Measurements from ENCODE around the gene IGFBP2.
"Not testable (repeated sequence)": the region's sequence is repeated elsewhere in the genome, so short reads cannot be mapped to it uniquely, and the experiment has no call there.

The IGFBP2 gene, protein sequence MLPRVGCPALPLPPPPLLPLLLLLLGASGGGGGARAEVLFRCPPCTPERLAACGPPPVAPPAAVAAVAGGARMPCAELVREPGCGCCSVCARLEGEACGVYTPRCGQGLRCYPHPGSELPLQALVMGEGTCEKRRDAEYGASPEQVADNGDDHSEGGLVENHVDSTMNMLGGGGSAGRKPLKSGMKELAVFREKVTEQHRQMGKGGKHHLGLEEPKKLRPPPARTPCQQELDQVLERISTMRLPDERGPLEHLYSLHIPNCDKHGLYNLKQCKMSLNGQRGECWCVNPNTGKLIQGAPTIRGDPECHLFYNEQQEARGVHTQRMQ
- 0 to 1.9 (median 0) reads per million in 9 experiments for total RNA-seq

DNA sequence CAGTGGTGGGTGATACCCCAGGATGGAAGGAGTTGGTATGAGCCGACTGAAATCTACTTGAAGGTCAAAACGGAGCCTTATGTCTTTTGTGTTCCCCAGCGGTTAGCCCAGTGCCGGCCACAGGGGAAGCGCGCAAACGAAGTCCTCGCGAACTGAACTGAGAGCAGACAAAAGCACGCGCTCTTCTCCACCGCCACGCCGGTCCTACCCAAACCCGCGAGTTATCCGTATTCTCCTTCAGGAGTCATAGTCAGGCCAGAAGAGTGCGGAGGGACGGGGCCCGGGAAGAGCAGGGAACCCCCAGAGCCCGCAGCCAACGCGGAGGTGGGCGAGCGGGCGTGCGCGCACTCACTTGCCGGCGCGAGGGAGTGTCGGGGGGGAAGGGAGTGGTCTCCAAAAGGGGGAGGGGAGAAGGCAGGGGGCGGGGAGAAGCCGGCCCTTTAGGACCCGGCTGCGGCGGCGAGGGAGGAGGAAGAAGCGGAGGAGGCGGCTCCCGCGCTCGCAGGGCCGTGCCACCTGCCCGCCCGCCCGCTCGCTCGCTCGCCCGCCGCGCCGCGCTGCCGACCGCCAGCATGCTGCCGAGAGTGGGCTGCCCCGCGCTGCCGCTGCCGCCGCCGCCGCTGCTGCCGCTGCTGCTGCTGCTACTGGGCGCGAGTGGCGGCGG is at the start of gene IGFBP2:
TSS of gene IGFBP2 (plus strand) at position 469 of the 664 bp plus-strand sequence. CDS start at position 573, 104 bp downstream.
- peaks cover 56 to 86% of the 10 kb centered on the region in 2 donors for H3K27me3 Mint-ChIP-seq
- ATAC-seq (replicated peaks) (peak; percentile 32), DNase-seq (no peak)
- no peaks in the 10 kb centered on the region for H3K36me3 Mint-ChIP-seq (ENCODE audit: insufficient read depth)
- no peak within 1 kb of the TSS for H3K27ac Mint-ChIP-seq
- H3K4me1 Mint-ChIP-seq (ENCODE audit: low read depth in 2 of 2) = peaks cover 15 to 18% of the 10 kb centered on the region in 2 donors
- H3K4me3 Mint-ChIP-seq = peak within 1 kb of the TSS; percentile 78 to 80
- H3K9me3 Mint-ChIP-seq = no peaks in the 10 kb centered on the region

DNA sequence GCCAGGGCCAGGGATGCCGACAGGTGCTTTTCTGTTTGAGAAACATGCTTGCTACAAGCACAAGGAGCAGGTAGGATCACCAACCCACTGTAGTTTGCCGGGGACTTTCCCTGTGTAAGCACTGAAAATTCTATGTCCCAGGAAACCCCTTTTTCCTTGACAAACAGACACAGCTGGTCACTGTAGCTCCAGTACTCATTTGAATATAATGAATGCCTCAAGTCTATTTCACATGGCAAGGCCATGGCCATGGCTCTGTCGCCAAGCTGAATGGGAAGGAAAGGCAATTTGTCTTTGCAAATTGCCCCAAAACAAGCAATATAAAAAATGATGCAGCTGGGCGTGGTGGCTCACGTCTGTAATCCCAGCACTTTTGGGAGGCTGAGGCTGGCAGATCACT is 49.6 kb upstream of the IGFBP2 start:
- H3K27me3 Mint-ChIP-seq = peaks cover 40 to 45% of the 10 kb centered on the region in 2 donors
- no peaks in the 10 kb centered on the region for H3K36me3 Mint-ChIP-seq (ENCODE audit: insufficient read depth)
- no peak overlapping the region for H3K27ac Mint-ChIP-seq
- H3K4me3 Mint-ChIP-seq = no peak overlapping the region
- DNase-seq = no peak
- ATAC-seq (replicated peaks) = no peak
- no peaks in the 10 kb centered on the region for H3K9me3 Mint-ChIP-seq
- H3K4me1 Mint-ChIP-seq (ENCODE audit: low read depth in 2 of 2) = no peaks in the 10 kb centered on the region

DNA sequence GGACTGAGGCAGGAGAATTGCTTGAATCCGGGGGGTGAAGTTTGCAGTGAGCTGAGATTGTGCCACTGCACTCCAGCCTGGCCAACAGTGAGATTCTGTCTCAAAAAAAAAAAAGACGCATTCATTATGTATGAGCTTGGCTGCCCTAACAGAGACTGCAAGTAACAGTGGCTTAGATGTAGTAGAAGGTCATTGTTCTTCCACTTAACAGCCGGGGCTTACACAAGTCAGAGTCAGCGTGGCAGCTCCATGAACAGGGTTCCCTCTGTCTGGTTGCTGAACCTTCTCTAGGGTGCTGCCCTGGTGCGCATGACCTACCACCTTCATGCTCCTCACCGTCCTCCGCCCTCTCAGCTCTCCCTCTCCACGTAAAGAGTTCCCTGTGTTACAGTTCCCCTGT is 49.1 kb upstream of the IGFBP2 start:
- no peak for ATAC-seq (replicated peaks)
- Mint-ChIP-seq H3K4me1 (ENCODE audit: low read depth in 2 of 2) (no peaks in the 10 kb centered on the region), H3K27me3 (peaks cover 45 to 46% of the 10 kb centered on the region in 2 donors), H3K36me3 (ENCODE audit: insufficient read depth) (no peaks in the 10 kb centered on the region), H3K9me3 (no peaks in the 10 kb centered on the region), H3K27ac (no peak overlapping the region), H3K4me3 (no peak overlapping the region)
- no peak for DNase-seq

DNA sequence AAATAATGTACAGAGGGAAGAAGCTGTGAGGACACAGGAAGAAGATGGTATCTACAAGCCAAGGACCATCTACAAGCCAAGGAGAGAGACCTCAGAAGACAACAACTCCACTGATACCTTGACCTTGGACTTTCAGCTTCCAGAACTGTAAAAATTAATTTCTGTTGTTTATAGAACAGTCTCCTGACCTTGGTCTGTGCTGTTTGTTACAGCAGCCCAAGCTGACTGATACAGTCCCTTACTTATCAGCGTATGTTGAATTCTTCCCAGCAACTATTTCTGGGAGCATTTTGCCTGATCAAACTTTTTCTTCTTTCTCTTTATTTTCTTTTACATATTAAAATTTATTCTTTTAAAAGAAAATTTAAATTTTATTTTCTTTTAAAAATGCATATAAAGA is 47.8 kb upstream of the IGFBP2 start:
- DNase-seq = no peak
- no peak overlapping the region for H3K27ac Mint-ChIP-seq
- no peaks in the 10 kb centered on the region for H3K36me3 Mint-ChIP-seq (ENCODE audit: insufficient read depth)
- H3K4me1 Mint-ChIP-seq (ENCODE audit: low read depth in 2 of 2) = no peaks in the 10 kb centered on the region
- no peak for ATAC-seq (replicated peaks)
- no peaks in the 10 kb centered on the region for H3K9me3 Mint-ChIP-seq
- peaks cover 50 to 55% of the 10 kb centered on the region in 2 donors for H3K27me3 Mint-ChIP-seq
- no peak overlapping the region for H3K4me3 Mint-ChIP-seq

DNA sequence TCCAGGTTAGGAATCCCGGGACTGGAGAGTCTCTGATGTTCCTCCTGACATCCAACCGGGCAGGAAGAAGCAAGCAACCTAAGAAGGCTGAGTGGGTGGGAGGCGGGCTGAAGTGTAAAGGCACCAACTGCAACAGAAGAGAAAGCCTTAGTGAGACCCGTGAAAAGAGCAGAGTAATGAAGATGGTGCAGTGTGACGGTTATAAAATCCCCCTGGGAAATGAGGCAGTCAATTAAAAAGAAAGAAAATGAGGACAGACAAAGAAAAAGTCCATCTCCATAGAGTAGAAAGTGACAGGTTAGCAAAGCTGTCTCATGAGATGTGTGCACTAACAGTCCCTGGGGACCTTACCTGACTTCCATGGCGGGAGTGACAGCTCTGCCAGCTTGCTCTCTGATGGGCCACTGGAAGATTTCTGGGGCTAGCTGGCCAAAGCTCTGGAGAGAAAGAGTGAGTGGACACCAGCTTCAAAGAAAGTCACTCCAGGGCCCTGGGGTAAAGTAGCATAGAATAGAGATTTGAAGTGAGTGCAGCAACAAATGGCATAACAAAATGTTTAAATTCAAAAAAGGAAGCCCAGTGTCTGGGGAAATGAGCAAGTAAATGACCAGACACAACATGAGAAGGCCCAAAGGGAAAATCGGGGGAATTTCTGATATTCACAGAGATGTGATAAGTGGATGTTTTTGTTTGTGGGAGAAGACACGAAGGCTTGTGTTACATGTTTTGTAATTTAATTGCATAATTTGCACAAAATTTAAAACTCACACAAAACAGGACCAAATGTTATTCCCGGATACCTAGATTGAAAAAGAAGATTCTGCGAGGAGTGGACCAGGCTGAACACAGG is 44.1 kb upstream of the IGFBP2 start:
- Mint-ChIP-seq H3K27ac (no peak overlapping the region), H3K36me3 (ENCODE audit: insufficient read depth) (no peaks in the 10 kb centered on the region)

DNA sequence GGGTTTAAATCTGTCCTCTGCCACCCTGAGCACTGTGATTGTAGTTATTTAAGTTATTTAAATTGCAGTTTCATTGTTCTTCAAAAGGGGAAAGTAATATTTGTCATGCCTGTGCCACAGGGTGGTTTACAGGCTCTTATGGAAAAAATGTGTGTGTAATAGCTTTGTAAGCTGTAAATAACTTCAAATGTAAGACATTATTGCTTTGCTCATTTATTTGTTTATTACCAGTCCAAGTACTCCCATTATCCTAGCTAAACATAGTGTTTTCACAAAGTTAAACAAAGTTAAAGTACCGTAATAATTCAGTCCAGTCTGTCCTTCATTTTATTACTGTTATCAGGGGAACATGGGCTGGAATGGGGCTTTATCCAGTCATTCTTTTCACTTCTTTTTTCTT is 43.4 kb upstream of the IGFBP2 start:
- no peak for ATAC-seq (replicated peaks)
- Mint-ChIP-seq H3K27ac (no peak overlapping the region), H3K9me3 (no peaks in the 10 kb centered on the region), H3K4me3 (no peak overlapping the region), H3K27me3 (peaks cover 22 to 33% of the 10 kb centered on the region in 2 donors), H3K36me3 (ENCODE audit: insufficient read depth) (no peaks in the 10 kb centered on the region), H3K4me1 (ENCODE audit: low read depth in 2 of 2) (no peaks in the 10 kb centered on the region)
- DNase-seq = no peak

More for the DNA sequence above, 44.1 kb upstream of the IGFBP2 start:
- peaks cover 29 to 40% of the 10 kb centered on the region in 2 donors for H3K27me3 Mint-ChIP-seq
- DNase-seq (no peak), ATAC-seq (replicated peaks) (no peak)
- H3K9me3 Mint-ChIP-seq = no peaks in the 10 kb centered on the region
- no peaks in the 10 kb centered on the region for H3K4me1 Mint-ChIP-seq (ENCODE audit: low read depth in 2 of 2)
- no peak overlapping the region for H3K4me3 Mint-ChIP-seq

DNA sequence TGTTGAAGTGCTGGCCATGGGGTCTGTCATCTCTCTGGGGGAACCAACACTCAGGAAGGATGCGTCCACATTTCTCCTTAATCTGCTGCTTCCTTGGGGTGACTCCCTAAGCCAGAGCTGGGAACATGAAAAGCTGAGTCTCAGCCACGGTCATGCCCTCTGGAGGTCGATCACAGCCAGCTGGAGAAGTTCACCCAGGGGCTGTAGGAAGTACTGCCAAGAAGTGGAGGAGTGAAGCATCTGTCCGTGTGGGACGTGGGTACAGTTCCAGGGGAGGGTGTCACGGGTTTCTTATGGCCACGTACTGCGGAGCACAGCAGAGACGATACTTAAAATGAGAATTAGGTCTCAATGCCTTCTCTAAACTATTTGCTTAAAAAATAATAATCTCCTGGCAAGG is 42.4 kb upstream of the IGFBP2 start:
- peaks cover 20 to 33% of the 10 kb centered on the region in 2 donors for H3K27me3 Mint-ChIP-seq
- ATAC-seq (replicated peaks) = no peak
- H3K27ac Mint-ChIP-seq = no peak overlapping the region
- DNase-seq = no peak
- no peaks in the 10 kb centered on the region for H3K4me1 Mint-ChIP-seq (ENCODE audit: low read depth in 2 of 2)
- no peaks in the 10 kb centered on the region for H3K9me3 Mint-ChIP-seq
- no peaks in the 10 kb centered on the region for H3K36me3 Mint-ChIP-seq (ENCODE audit: insufficient read depth)
- H3K4me3 Mint-ChIP-seq = no peak overlapping the region

DNA sequence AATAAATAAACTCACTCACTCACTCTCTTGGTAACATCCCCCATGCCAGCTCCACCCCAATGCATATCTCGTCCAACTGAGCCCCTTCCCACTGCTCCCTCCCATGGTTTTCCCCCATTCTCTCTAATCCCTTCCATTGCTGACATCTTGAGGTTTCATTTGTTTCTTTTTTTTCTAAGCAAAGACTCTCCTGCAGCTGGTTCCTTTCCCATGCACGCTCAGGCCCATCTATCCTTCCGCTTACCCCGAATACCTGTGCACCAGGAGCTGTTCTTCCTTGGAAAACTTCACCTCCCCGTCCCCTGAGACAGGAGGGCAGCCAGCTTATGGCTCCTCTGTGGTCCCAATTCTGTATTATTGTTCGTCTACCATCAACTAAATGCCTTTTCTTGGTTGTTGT is 41.7 kb upstream of the IGFBP2 start:
- no peaks in the 10 kb centered on the region for H3K4me1 Mint-ChIP-seq (ENCODE audit: low read depth in 2 of 2)
- no peaks in the 10 kb centered on the region for H3K36me3 Mint-ChIP-seq (ENCODE audit: insufficient read depth)
- no peak overlapping the region for H3K4me3 Mint-ChIP-seq
- H3K27me3 Mint-ChIP-seq = peaks cover 27 to 28% of the 10 kb centered on the region in 2 donors
- H3K27ac Mint-ChIP-seq = no peak overlapping the region
- ATAC-seq (replicated peaks) (no peak), DNase-seq (no peak)
- no peaks in the 10 kb centered on the region for H3K9me3 Mint-ChIP-seq

DNA sequence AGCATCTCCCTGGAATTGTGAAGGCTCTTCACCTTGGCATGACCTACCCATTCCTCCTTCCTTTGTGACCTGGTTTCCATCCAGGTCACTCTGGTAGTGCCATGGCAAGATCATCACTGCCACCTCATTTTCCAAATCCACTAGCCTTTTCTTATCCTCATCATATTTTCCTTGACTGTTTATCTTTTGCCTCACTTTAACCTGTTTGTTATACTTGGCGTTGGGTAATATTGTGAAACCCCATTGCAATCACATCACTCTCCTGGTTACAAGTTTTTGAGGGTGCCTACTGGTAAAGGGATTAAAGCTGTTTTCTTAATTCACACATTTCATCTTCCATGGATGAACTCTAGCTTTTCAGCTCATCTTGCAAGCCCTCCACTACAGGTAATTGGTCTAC is 39.1 kb upstream of the IGFBP2 start:
- no peak for DNase-seq
- Mint-ChIP-seq H3K4me1 (ENCODE audit: low read depth in 2 of 2) (no peaks in the 10 kb centered on the region), H3K27me3 (peaks cover 21 to 24% of the 10 kb centered on the region in 2 donors), H3K4me3 (no peak overlapping the region), H3K9me3 (no peaks in the 10 kb centered on the region), H3K36me3 (ENCODE audit: insufficient read depth) (no peaks in the 10 kb centered on the region), H3K27ac (no peak overlapping the region)
- ATAC-seq (replicated peaks) = no peak

DNA sequence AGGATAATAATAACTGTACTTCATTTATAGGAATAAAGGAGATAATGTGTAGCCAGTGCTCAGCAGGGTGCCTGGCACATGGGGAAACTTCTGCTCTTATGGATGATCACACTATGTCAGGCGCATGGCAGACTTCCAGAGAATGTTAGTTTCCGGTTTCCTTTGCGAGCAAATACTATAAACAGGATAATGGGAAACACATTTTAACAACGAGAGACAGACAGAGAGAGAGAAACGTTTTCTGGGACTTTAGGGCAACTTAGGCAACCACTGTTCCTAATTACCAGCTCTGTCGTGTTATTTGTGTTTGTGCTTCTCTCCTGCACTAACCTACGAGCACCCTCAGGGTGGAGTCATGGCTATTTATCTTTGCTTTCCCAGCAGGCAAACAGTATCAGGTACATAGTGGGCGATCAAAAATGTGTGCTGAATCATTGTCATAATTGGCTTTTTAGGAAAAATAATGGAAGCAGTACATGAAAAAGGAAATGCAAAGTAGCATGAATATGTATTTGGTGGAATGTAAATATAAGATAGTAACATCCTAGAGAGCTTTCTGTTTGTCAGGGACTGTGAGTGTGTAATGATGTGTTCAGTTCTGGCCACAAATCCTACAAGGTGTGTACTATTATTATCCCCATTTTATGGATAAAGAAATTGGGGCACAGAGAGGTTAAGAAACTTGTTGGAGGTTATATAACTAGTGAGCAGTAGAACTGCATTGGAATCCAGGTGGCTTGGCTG is 36.8 kb upstream of the IGFBP2 start:
- no peak overlapping the region for H3K4me3 Mint-ChIP-seq
- H3K9me3 Mint-ChIP-seq = no peaks in the 10 kb centered on the region
- H3K27ac Mint-ChIP-seq = no peak overlapping the region
- no peaks in the 10 kb centered on the region for H3K36me3 Mint-ChIP-seq (ENCODE audit: insufficient read depth)
- no peaks in the 10 kb centered on the region for H3K4me1 Mint-ChIP-seq (ENCODE audit: low read depth in 2 of 2)
- peaks cover 14 to 32% of the 10 kb centered on the region in 2 donors for H3K27me3 Mint-ChIP-seq
- ATAC-seq (replicated peaks) (no peak), DNase-seq (no peak)

DNA sequence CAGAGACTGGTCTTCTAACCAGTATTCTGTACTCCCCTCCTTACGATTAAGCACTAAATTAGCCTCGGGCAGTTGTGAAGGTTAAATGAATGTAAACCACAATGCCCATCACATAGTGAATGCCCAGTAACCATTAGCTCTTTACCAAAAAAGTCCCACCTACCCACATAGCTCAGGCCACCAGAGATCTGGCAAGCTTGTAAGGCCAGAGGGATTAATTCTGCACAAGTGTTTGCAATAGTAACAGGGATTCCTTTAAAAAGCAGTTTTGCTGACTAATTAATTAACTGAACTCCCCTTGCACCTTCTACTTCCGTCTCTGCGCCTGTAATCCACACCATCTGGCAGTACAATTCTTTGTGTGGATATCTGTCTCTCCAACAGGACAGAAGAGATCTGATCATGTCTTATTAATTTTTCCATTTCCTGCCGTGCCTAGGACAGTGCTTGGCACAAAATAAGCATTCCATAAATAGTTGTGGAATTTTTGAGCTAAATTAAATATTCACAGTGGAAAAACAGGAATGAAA is 36.2 kb upstream of the IGFBP2 start:
- H3K9me3 Mint-ChIP-seq = no peaks in the 10 kb centered on the region
- no peak for ATAC-seq (replicated peaks)
- no peaks in the 10 kb centered on the region for H3K4me1 Mint-ChIP-seq (ENCODE audit: low read depth in 2 of 2)
- DNase-seq = no peak
- H3K27me3 Mint-ChIP-seq = peaks cover 14 to 35% of the 10 kb centered on the region in 2 donors
- H3K27ac Mint-ChIP-seq = no peak overlapping the region
- no peak overlapping the region for H3K4me3 Mint-ChIP-seq
- no peaks in the 10 kb centered on the region for H3K36me3 Mint-ChIP-seq (ENCODE audit: insufficient read depth)

DNA sequence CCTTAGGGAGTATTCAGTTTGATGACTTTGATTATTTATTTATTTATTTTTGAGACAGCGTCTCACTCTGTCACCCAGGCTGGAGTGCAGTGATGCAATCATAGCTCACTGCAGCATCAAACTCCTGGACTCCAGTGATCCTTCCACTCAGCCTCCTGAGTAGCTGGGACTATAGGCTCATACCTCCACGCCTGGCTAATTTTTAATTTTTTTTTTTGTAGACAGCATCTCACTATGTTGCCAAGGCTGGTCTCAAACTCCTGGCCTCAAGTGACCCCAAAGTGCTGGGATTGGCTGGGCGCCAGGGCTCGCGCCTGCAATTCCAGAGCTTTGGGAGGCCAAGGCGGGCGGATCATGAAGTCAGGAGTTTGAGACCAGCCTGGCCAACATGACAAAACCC is 35.4 kb upstream of the IGFBP2 start:
- not testable (repeated sequence) for ATAC-seq (replicated peaks); H3K27ac Mint-ChIP-seq

More for the DNA sequence above, 35.4 kb upstream of the IGFBP2 start:
- H3K27me3 Mint-ChIP-seq = peaks cover 17 to 43% of the 10 kb centered on the region in 2 donors
- H3K4me1 Mint-ChIP-seq (ENCODE audit: low read depth in 2 of 2); H3K36me3 Mint-ChIP-seq (ENCODE audit: insufficient read depth); H3K9me3 Mint-ChIP-seq; DNase-seq; H3K4me3 Mint-ChIP-seq: not testable (repeated sequence)

Data from effector memory CD8-positive, alpha-beta T cell (primary cell).